Measurements from ENCODE around the gene RERE. TPM values are rescaled to one million over a fixed set of nuclear protein-coding genes. Genes with fewer than 3 reads are reported as not detected.

The RERE gene
- total RNA-seq, 1 experiment from 2014 or later, result 47.4 TPM

DNA sequence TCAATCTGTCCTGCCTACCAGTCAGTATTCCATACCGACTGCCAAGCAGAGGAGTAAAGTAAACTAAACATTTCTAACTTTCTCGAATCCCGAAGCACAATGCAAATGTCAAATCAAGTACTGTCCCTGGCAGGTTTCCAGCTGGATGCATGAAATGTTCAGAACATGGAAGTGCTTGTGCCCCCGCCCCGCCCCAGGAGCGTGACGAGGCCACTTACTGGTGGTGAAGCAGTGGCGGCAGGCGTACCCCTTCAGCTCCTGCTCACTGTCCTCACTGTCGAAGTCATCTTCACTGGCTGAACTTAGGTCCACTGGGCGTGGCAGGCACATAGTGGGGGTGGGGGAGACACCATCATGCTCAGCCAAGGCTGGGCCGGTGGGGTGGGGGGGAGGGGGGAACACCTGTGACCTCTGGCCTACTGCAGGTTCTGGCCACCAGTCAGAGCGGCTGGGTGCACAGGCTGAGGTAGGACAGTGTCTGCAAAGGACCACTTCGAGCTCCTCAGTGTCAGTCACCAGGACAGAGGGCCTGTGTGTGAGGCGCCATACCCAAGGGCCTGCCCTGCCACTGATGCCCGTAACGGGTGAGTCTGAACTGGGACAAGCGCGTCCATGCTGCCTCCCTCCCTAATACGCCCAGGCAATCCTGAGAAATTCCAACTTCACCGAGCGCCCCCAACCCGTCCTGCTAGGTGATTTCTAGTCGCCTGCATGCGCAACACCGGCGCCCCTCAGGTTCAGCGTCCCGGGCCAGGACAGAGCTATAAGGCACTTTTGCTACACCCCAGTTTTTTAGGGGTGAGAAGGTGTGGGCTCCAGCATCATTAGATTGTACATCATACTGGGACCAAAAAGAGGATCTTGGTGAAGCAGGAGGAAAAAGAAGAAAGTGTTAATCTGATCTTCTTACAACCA is 452.7 kb downstream of the RERE start:
- Histone ChIP-seq H3K27ac (no peak overlapping the region), H3K4me1 (no peaks in the 10 kb centered on the region; the same call in 1 of the 2 replicates), H3K36me3 (peaks cover 44% of the 10 kb centered on the region), H3K9me3 (replicated peaks) (no peaks in the 10 kb centered on the region), H3K27me3 (no peaks in the 10 kb centered on the region), H3K4me3 (no peak overlapping the region)
- no peak for DNase-seq

DNA sequence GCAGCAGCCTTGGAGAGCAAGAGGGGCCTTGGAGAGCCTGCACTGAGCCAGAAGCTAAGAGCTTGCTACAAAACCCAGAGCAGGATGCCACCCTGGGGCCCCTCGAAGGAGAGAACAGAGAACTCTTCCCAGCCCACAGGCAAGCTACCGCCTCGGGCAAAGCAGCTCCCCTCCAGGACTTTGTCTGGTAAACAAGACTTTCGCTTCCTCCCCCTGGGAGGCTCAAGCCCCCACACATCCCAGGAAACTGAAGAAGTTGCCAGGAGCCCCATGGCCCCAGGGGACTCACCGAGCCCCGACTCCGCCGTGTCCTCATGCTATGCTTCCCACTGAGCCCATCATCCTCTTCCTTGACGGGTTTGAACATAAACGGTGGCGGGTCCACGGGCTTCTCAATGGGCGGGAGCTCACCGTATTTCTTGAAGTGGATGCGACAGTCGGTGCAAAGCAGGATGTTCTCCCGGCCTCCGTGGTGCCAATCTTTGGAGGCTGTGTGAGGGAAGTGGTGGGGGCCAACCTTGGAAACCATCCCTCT is 453.6 kb downstream of the RERE start:
- Histone ChIP-seq H3K36me3 (peaks cover 53% of the 10 kb centered on the region), H3K27me3 (no peaks in the 10 kb centered on the region), H3K27ac (no peak overlapping the region), H3K4me1 (no peaks in the 10 kb centered on the region; the same call in 1 of the 2 replicates), H3K9me3 (replicated peaks) (no peaks in the 10 kb centered on the region), H3K4me3 (no peak overlapping the region)
- DNase-seq, result no peak

DNA sequence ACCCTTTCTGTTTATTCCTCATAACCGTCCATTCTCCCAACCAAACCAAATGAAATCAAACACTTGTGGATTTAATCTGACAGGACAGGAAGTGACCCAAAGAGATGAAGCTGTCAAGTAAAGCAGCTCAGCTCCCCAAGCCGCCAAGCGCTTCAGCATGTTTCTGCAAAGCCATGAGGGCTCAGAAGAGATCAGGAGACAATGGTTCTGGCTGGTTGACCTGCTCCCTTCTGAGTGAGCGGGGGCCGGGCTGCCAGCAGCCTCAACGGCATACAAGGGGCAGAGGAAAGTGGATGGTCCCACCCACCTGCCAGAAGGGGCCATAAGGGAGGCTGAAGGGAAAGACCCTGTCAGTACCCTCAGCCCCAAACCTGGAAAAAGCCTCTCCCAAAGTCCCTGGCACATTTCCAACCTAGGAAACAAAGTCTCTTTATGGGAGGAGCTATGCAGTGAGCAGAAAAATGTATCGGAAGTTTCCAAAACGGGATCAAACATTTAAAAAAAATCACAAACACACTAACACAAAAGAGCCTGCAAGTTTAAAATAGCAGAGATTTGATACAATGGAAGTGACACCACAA is 454.2 kb downstream of the RERE start:
- Histone ChIP-seq H3K27ac (no peak overlapping the region), H3K27me3 (no peaks in the 10 kb centered on the region), H3K4me3 (no peak overlapping the region), H3K4me1 (no peaks in the 10 kb centered on the region; the same call in 1 of the 2 replicates), H3K36me3 (peaks cover 58% of the 10 kb centered on the region), H3K9me3 (replicated peaks) (no peaks in the 10 kb centered on the region)
- DNase-seq, result no peak

DNA sequence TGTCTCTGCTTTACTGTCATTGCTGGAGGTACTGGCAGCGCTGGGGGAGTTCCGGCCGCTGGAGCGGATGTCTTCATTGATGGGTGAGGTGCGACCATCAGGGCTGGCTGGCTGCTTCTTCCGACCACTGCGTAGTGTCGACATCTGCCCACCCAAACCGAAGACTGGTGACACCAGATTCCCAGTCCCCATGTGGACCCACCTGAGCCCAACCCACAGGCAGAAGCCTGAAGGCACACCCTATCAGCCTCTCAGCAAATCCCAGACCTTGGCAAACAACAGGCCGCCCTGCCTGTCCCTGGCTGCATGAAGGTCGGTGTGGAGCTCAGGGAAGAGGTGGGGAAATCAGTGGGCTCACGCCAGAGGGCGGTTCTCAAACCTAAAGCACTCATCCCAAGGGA is 454.7 kb downstream of the RERE start:
- H3K27ac ChIP-seq, result no peak overlapping the region
- peaks cover 63% of the 10 kb centered on the region for H3K36me3 ChIP-seq

DNA sequence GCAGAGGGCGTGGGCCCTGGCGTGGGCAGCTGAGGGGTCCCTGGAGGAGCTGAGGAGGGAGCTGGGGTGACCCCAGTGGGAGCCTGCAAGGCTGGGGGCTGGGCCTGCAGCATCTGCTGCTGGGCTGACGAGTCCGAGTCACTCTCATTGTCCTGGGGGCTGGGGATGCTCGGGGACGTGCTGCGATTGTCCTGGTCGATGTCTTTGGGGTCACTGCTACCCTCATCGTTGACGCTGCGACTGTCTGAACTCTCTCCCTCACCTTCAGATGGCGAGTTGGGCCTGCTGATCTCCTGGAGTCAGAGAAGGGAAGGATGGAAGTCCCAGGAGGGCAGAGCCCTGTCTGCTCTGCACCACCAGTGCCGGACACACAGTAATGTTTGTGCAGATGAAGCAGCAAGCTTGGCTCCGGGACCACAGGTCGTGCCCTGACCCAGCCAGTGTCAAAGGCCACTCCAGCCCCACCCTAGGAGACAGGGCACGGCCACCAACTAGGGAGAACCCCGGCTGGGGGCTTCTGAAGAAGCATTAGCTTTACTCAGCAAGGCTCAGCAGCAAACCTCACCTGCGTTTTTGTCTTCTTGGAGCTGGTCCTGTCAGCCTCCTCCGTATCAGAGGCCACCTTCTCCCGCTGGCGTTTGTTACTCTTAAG is 456.1 kb downstream of the RERE start:
- DNase-seq, result no peak
- Histone ChIP-seq H3K27me3 (no peaks in the 10 kb centered on the region), H3K36me3 (peaks cover 61% of the 10 kb centered on the region), H3K4me3 (no peak overlapping the region), H3K27ac (no peak overlapping the region), H3K9me3 (replicated peaks) (no peaks in the 10 kb centered on the region), H3K4me1 (no peaks in the 10 kb centered on the region)

More for the DNA sequence above, 454.7 kb downstream of the RERE start:
- H3K4me3 ChIP-seq, result no peak overlapping the region
- no peaks in the 10 kb centered on the region for H3K27me3 ChIP-seq
- DNase-seq, result no peak
- no peaks in the 10 kb centered on the region; the same call in 1 of the 2 replicates for H3K4me1 ChIP-seq
- no peaks in the 10 kb centered on the region for H3K9me3 ChIP-seq (replicated peaks)

DNA sequence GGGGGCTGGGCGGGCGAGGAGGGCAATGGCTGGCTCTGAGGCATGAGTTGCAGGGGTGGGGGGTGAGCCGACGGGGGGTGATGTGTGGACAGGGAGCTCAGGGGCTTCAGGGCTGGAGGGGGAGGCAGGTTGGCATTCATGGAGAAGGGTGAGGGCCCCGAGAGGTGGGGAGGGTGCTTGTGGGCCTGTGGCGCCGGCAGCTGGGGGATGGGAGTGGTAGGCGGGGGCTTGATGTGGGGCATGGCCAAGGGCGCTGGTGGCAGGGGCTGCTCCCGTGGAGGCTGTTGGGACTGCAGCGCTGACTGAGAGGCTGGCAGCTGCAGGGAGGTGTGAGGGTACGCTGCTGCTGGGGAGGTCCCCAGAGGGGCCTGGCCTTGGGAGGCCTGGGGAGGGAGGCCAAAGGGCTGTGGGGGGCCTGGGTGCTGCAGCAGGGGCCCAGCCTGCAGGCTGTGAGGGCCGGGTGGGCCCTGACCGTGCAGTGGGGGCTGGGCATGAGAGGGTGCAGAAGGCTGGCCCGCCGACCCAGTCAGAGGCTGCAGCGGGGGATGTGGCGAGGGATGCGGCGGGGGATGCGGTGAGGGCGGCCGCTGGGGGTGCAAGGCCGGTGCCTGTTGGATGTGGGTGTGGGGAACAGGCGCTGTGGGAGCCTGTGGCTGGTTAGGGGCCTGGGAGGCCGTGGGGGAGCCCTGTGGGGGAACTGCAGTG is 456.8 kb downstream of the RERE start:
- Histone ChIP-seq H3K4me3 (no peak overlapping the region), H3K27ac (no peak overlapping the region), H3K9me3 (replicated peaks) (no peaks in the 10 kb centered on the region), H3K27me3 (no peaks in the 10 kb centered on the region), H3K4me1 (no peaks in the 10 kb centered on the region), H3K36me3 (peaks cover 59% of the 10 kb centered on the region)
- no peak for DNase-seq

DNA sequence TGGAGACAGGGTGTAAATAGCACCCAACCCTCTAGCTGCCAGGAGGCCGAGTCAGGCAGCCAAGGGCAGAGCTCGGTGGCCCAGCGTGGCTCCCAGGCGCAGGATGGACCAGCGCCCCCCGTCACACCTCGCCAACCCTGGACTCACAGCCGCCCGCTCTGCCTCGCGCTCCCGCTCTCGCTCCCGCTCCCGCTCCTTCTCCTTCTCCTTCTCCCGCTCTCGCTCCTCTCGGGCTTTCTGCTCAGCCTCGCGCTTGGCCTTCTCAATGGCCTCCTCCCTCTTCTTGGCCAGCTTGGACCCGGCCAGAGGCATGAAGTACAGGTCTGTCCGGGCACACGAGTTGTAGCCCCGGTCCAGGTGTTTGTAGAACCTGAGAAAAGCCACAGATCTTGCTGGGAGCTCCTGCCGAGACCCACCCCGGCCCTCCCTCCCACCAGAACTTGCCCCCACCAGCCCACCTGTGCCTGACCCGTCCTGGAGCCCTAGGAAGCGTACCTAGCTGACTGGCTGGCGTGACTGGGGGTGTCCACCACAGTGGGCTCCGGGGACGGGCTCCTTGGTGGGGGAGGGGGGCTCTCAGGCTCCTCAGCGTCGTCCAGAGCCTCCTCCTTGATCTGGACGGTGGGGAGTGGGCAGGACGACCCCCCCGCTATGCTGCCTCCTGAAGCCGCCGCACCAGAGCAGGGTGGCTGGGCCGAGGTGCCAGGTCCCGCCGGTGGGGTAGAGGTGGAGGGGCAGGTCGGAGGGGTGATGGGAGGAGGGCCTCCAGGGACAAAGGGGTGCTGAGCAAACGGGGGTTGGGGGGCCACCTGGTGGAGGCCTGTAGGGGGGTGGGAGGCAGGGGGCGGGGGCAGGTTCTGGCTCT is 457.6 kb downstream of the RERE start:
- no peak overlapping the region for H3K27ac ChIP-seq
- peaks cover 54% of the 10 kb centered on the region for H3K36me3 ChIP-seq
- no peaks in the 10 kb centered on the region for H3K27me3 ChIP-seq
- no peaks in the 10 kb centered on the region for H3K4me1 ChIP-seq
- no peaks in the 10 kb centered on the region for H3K9me3 ChIP-seq (replicated peaks)
- H3K4me3 ChIP-seq, result no peak overlapping the region
- no peak for DNase-seq

DNA sequence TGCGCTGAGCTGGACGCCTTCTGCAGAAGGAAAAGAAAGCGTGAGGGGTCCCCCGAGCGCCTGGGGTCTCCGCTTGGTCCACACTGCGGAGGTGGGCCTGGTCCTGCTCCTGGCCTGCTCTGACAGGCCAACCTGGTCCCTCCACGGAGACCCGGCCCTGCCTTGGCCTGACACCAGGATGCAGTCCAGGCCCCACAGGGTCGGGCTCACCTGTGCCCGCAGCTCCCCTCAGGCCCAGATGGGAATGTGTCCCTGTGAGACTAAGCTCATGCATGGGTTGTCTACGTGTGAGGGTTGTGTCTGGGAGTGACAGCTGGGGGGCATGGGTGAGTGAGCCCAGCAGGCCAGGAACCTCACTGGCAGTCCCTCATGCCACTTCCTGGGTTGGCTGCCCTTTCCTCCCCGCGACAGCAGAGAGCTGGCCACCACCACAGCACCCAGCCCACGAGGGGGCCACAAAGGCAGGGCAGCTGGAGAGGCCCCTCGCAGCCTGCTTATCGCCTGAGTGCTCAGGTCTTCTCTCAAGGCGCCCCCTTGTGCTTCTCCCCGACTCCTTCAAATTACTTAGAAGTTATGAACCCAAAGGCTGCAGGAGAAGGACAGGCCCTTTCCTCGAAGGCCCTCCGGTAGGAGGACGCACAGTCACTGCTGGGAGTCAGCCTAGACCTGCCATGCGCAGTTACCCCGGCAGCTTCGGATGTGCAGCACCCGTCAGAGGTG is 458.4 kb downstream of the RERE start:
- Histone ChIP-seq H3K4me3 (no peak overlapping the region), H3K4me1 (no peaks in the 10 kb centered on the region), H3K9me3 (replicated peaks) (no peaks in the 10 kb centered on the region), H3K27ac (no peak overlapping the region), H3K36me3 (peaks cover 56% of the 10 kb centered on the region), H3K27me3 (no peaks in the 10 kb centered on the region)
- DNase-seq, result no peak

DNA sequence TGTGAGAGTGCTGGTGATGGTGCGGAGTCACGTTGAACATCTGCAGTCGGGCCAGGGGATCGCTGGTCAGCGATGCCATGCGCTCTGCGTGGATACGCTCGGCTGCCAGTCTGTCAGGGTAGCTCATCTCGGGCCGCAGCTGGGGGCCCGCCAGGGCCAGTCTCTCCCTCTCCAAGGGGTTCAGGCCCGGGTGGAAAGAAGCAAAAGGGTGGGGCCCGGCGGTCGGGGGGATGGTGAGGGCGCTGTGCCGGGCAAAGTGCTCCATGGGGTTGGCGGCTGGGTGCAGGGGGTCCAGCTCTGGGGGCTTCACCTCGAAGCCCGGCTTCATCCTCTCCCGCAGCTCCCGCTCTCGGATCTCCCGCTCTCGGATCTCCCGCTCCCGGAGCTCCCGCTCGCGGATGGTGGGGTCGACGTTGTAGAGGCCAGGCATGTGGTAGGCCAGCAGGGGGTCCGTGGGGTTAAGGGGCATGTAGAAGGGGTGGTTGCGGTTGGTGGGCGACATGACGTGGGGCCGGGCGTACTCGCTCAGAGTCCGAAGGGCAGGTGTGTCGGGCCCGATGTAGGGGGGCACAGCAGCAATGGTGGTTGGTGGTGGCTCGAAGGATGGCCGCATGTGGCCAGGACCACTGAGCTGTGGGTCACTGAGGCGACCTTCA is 459.1 kb downstream of the RERE start:
- H3K4me1 ChIP-seq, result no peaks in the 10 kb centered on the region
- no peak for DNase-seq
- no peaks in the 10 kb centered on the region for H3K9me3 ChIP-seq (replicated peaks)
- H3K4me3 ChIP-seq, result no peak overlapping the region
- no peak overlapping the region for H3K27ac ChIP-seq
- no peaks in the 10 kb centered on the region for H3K27me3 ChIP-seq
- H3K36me3 ChIP-seq, result peaks cover 56% of the 10 kb centered on the region

DNA sequence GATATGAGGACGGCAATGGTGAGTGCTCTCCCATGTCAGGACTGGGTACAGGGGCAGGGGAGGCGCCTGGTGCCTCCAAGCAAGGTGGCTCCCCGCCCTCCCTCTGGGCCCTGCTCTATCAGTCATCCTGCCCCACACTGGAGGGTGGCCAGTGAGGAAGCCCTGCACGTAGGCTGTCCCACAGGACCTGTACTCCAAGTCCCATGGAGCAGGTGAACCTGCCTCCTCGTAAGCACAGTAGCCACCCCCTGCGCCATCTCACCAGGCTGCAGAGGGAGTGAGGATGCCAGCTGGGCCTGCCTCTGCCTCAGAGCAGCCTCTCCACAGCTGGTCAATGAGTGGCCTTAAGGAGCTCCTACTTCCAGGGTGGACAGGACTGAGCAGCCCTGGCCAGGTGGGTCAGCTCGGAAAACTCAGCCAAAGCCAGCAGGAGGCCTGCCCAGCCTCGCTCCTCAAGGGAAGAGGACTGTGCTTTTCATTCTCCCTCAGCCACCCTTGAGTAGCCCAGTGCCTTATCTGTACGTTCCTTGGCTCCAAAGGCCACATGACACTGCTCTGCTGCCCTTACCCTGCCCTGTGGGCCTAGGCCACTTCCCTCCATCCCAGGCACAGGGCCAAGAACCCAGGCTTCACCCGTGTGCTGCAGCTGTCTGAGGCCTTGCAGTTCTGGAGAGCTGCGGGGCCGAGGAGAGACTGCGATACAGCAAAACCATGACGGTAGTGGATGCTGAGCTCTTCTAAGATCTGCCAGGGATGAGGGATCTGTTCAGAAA is 459.9 kb downstream of the RERE start:
- H3K9me3 ChIP-seq (replicated peaks), result no peaks in the 10 kb centered on the region
- peaks cover 50% of the 10 kb centered on the region for H3K36me3 ChIP-seq
- H3K4me1 ChIP-seq, result no peaks in the 10 kb centered on the region
- no peaks in the 10 kb centered on the region for H3K27me3 ChIP-seq
- no peak for DNase-seq
- H3K4me3 ChIP-seq, result no peak overlapping the region
- H3K27ac ChIP-seq, result no peak overlapping the region

DNA sequence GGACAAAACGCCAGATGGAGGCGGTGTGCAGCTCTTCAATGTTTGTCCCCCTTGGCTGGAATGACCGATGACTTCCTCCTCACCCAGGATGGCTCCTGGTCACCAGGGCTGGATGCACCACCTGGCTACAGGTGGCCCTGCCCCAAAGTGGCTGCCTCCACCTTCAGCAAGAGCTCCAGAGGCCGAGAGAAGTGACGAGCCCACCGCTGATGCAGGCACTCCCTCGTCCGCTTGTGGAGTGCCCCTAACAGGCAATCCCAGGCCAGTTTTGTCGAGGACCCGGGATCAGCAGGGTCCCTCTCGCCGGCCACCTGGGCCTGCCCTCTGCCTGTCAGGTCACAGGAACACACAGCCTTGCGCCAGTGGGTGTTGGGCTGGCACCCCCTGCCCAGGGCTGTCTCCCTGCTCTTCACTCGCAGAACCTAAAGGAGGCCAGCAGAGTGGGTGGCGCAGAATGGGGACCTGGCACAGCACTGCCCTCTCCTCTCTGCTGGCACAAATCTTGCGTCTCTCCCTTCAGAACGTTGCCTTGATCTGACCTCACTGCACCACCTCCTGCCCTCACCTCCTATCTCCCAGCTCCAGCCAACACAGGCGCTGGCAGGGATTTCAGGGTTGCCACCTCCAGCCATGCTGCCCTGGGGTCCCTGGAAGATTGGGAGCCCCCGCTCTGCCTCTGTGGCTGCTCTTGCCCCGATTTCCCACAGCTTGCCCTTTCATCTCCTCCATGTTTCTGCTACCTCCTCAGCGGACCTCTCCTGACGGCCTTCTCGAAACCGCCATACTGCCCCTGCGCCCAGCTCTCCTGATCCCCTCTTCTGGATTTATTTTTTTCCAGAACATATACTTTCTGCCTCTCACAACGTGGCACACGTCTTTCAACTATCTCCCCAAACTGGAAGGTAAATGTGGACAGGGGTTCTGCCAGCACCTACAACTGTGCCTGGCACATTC is 460.9 kb downstream of the RERE start:
- H3K27me3 ChIP-seq, result no peaks in the 10 kb centered on the region
- no peak for DNase-seq
- H3K4me3 ChIP-seq, result no peak overlapping the region
- no peak overlapping the region for H3K27ac ChIP-seq
- no peaks in the 10 kb centered on the region for H3K4me1 ChIP-seq
- H3K9me3 ChIP-seq (replicated peaks), result no peaks in the 10 kb centered on the region
- H3K36me3 ChIP-seq, result peaks cover 43% of the 10 kb centered on the region

All from SJCRH30 (cell line).